Prostate gland (tissue), 2 donors: Measurements from ENCODE around the gene PRDM16.

Experiments
- POLR2A ChIP-seq: fragments of 450-650 bp; IDR thresholded peaks from one replicate; pipeline ENCODE4 v1.6.1; 2016; ENCODE audit warnings: antibody characterized with exemption, mild to moderate bottlenecking
- POLR2AphosphoS5 ChIP-seq: sonication (generic); formaldehyde crosslinking; IDR thresholded peaks from one replicate; pipeline ENCODE4 v1.6.1; 2017; ENCODE audit warnings: antibody characterized with exemption
- TF ChIP-seq, protein P1 (sequence below), 4 experiments: fragments of 200-600 bp in 2 of 4; fragments of 450-650 bp in 2 of 4; sonication (generic) in 2 of 4; IDR thresholded peaks; 1 replicate in 3 of 4; 2 replicates in 1 of 4; pipeline ENCODE4 v1.5.1; 2016 to 2019; ENCODE audit warnings: antibody characterized with exemption in 4 of 4, mild to moderate bottlenecking in 2 of 4, moderate library complexity in 2 of 4

DNA sequence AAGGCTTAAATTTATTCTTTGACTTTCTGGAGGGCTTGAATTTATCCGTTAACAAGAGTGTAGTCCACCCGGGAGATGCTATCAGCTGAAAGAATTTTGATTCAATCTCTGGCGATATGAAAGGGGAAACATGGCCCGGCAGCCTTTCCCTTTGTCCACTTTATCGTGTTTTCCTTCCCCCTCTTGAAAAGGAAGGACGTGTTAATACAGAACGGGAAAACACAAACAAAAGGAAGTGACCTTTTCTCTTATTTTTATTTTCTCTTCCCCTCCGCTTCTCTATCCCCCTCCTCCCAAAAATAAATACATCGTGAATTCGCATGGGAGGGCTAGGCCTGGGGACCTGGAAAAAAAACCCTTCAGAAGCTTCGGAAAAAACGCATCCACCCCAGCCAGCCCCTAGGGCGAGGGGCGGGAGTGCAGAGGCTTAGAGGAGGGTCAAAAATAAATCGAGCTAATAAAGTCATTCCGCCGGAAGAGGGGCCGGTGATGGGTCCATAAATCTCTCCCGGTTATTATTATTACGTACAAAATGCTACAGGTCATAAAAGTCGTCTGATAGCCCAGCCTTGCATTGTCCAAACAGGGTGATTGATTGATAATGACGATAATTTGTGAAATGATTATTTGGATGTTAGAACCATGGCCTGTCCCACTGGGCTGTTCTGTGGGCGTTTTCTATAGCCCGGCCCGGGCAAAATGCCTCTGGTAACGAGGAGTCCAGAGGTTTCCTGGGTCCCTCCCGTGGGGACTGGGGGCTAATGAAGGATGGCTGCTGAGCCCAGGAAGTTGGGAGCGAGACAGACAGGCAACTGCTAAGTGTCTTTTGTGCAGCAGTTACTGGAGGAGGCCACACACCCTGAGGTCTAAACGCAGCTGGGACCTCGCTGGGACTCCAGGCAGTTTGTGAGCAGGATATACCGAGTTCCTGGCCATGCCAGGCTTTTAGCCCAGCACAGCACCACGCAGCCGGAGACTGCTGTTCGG lies 179.4 kb downstream of the PRDM16 start:
- TF ChIP-seq, protein P1, sequence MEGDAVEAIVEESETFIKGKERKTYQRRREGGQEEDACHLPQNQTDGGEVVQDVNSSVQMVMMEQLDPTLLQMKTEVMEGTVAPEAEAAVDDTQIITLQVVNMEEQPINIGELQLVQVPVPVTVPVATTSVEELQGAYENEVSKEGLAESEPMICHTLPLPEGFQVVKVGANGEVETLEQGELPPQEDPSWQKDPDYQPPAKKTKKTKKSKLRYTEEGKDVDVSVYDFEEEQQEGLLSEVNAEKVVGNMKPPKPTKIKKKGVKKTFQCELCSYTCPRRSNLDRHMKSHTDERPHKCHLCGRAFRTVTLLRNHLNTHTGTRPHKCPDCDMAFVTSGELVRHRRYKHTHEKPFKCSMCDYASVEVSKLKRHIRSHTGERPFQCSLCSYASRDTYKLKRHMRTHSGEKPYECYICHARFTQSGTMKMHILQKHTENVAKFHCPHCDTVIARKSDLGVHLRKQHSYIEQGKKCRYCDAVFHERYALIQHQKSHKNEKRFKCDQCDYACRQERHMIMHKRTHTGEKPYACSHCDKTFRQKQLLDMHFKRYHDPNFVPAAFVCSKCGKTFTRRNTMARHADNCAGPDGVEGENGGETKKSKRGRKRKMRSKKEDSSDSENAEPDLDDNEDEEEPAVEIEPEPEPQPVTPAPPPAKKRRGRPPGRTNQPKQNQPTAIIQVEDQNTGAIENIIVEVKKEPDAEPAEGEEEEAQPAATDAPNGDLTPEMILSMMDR (IDR thresholded peaks at IDR 0.05), result no peak
- no peak for TF ChIP-seq POLR2A
- TF ChIP-seq POLR2AphosphoS5, result no peak
